ENCODE data around the gene OSTC. TPM values are rescaled to one million over a fixed set of nuclear protein-coding genes. Genes with fewer than 3 reads are reported as not detected.

Gene OSTC
- 98.8 and 106 TPM in 2 replicates for total RNA-seq

DNA sequence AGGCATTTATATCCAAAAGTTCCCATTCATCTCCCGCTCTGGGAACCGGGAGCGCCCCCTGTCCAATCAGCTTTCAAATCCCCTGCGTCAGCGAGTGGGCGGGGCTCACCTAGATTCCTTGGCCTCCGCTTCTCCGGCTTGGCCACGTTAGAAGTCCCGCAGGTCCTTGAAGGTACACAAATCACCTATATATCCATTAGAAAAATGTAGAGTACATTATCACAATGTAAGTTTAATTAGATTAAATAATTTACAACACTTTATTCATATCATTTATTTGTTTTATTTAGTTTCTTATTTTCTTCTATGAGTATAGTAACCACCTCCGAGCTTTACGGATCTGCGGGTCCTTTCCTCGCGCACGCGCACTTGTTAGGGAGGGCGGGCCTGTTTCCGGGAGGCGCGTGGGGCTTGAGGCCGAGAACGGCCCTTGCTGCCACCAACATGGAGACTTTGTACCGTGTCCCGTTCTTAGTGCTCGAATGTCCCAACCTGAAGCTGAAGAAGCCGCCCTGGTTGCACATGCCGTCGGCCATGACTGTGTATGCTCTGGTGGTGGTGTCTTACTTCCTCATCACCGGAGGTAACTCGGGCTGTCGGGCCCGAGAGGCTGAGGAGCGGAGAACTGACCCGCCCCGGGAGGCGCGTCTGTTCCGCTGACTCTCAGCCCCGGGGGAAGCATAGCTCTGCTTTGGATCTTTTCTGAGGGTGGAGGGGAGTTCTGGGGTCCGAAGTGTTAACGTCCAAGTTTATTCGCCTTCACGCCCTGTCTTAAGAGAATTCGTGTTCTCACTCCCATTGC lies at the start of gene OSTC:
Gene OSTC, plus strand, starts transcription at position 388 of the 802 bp plus-strand sequence. Its CDS starts 57 bp downstream, at position 445.
- intact Hi-C loops (cut with micrococcal nuclease), result loop anchor here (1.0 to 10.0 kb wide), 9 partner anchors 30 to 1544 kb away; partner anchors contain the start of genes CYP2U1, ELOVL6, GAR1 and HADH

DNA sequence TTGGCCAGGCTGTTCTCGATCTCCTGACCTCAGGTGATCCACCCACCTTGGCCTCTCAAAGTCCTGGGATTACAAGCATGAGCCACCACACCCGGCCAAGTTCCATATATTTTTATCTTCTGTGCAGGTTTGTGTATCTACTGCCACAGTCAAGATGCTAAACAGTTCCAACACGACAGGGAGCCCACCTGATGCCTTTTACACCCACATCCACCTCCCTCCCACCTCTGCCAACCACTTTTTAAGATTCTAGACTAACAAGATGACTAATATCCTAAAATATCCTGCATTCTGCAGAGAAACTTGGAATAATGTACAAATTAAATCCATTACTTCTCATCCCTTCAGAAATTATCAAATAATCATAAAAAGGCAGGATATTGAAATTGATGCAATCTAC lies 49.3 kb upstream of the OSTC start:
- intact Hi-C loops (cut with micrococcal nuclease), result no loop called here

DNA sequence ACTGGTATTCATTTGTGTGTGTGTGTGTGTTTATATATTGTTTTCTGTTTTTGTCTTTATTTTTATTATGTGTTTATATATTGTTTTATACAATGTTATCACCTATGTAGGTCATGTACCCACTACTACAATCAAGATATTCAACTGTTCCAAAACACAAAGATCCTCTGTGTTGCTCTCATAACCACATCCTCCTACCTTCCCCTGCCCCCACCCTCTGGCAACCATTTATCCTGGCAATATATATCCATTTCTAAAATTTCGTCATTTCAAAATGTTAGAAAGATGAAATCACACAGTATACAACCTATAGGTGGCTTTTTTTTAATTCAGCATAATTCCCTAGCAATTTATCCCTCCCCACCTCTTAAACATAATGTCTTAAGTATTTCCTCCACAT lies 48.9 kb upstream of the OSTC start:
- intact Hi-C loops (cut with micrococcal nuclease), result no loop called here

DNA sequence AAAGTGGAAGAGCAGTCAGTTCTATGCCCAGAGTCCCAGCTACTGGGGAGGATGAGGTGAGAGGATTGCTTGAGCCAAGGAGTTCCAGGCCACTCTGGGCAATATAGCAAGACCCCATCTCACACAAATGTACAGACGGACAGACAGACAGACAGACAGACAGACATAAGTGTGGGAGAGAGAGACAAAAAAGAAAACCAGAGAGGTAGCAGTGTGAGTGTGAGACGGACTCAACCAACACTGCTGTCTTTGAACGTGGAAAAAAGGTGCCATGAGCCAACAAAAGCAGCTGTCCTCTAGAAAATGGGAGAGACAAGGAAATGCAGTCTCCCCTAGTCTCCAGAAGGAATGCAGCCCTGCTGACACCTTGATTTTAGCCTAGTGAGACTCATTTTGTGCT lies 48.2 kb upstream of the OSTC start:
- intact Hi-C loops (cut with micrococcal nuclease), result no loop called here

DNA sequence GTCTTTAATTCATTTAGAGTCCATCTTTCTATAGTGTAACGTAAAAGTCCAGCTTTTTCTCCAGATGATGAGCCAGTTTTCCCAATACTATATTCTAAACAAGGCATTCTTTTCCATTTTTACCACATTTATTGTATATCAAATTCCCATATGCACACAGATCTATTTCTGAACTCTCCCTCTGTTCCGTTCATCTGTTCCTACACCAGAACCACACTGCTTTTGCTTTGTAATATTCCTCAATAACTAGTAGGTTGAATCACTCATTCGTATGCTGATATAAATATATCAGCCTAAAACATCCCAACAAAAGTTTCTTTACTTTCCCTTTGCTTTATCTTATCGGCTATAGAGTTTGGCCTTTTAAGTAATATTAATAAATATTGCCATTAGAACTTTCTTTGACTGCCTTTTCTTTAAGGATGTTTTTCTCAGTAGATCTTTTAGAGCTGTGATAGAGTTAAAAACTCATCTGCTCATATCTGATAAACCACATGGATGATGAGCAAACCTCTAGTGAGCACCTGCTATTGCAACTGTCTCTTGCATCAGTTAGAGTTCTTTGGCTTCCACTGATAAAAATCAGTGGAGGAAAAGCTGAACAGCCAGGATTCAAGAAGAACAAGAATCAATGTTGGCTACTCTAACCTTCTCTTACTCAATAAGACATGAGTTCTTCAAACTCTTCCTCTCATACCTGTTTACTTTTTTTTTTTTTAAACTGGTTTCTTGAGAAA lies 43.2 kb upstream of the OSTC start:
- intact Hi-C loops (cut with micrococcal nuclease), result no loop called here

DNA sequence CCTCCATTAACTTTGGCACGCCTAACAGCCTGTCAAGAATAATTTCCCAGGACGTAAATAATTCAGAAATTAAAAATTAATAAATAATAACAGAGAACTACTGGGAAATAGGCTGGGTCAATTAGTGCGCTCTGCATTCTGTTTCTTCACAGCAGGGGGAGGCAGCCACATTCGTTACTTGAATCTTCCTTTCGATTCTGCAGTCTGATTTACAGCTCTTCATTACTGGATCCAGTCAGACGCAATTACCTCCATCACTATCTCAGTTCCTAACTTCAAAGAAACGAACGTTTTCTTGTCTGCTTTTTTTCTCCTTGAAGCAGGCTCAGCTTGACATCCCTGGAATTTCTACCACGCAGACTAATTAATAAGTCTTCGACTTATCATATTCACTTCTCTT lies 39.0 kb upstream of the OSTC start:
- intact Hi-C loops (cut with micrococcal nuclease), result no loop called here

DNA sequence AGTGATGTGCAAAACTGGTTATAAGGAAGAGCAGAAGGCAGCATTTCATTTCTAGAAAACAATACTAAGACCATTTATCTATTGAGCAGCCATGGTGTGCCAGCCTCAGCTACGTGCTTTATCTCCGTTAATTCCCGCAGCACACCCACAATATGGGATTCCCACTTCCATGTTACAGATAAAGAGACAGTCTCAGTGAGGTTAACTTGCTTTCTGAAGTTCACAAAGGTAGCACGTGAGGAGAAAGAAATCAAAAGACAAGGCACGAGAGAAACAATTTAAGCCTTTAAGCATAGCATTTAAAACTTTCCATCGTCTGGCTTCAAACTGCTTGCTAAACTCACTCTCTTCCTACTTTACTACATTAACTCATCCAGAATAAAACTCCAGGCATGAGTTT lies 38.0 kb upstream of the OSTC start:
- intact Hi-C loops (cut with micrococcal nuclease), result no loop called here

DNA sequence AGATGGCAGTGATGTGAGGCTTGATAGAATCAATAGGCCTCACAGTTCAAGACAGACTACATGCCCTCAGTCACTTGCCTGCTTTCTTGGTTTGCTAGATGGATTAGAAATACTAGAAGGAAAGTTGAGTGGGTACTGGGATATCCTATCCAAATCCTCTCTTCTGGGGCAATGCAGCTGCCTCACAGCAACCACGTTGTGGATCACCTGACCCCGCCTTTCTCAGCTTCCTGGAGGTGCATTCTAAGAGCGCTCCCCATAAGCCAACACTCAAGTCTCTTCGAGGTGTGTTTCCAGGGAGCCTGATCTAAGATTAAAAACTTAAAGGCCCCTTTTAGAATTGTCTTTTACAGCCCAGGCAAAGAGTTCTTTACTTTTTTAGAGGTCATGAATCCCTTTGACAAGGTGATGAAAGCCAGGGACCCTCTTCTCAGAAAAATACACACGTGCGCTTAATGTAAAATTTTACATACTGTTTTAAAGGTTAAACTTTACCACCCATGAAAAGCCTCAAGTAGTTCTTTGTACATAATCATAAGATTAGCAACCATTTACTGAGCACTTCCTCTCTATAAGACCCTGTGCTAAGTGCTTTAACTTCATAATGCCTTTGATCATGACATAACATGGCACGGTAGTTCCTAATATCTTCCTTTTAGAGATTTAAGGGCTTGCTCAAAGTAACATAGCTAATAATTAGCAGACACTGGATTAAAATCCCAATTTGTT lies 30.9 kb upstream of the OSTC start:
- intact Hi-C loops (cut with micrococcal nuclease), result loop anchor here (1.0 to 10.0 kb wide), 18 partner anchors 31 to 1578 kb away; partner anchors contain the start of genes CASP6, CYP2U1, GAR1 and HADH

DNA sequence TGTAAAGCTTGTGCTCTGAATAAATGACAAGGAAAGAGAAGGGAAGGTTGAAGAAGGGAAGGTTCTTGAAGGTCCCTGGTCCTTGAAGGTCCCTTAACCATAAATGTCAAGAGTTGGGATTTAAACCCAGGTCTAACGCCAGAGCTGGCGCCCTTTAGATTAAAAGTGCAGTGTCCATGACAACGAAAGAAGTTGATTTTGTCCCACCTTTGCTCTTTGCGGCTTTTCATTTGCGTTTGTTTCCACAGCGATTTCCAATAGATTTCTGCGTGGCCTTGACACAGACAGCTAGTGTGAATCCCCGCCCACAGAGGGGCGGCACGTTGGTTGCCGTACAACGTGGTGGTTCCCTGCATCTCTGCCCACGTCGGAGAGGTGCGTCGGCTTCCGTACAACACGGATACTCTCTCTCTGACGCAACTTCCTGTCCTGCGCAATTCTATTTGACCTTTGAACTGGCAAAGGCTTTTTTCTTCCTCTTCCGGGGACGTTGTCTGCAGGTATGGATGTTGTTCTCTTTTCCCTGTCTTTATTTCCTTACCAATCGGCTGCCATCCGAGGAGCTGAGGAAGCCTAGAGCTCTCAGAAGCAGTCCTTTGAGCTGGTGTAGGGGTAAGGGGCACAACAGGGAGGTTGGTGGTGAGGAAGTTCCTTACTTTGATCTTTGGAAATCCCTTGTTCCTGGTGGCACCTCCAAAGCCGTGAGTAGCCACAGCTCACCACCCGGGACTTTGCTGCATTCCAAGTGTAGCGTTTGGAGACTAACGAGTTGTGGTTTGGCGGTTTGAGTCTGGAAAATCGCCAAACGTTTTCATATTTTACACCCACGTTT lies 30.1 kb upstream of the OSTC start, which contains the start of gene RPL34:
Gene RPL34, plus strand, starts transcription at position 476 of the 832 bp plus-strand sequence. CDS start 1,384 bp downstream, outside the sequence.
- intact Hi-C loops (cut with micrococcal nuclease), result loop anchor here (1.0 to 10.0 kb wide), 17 partner anchors 30 to 1577 kb away; partner anchors contain the start of genes CASP6, CYP2U1, HADH and OSTC

DNA sequence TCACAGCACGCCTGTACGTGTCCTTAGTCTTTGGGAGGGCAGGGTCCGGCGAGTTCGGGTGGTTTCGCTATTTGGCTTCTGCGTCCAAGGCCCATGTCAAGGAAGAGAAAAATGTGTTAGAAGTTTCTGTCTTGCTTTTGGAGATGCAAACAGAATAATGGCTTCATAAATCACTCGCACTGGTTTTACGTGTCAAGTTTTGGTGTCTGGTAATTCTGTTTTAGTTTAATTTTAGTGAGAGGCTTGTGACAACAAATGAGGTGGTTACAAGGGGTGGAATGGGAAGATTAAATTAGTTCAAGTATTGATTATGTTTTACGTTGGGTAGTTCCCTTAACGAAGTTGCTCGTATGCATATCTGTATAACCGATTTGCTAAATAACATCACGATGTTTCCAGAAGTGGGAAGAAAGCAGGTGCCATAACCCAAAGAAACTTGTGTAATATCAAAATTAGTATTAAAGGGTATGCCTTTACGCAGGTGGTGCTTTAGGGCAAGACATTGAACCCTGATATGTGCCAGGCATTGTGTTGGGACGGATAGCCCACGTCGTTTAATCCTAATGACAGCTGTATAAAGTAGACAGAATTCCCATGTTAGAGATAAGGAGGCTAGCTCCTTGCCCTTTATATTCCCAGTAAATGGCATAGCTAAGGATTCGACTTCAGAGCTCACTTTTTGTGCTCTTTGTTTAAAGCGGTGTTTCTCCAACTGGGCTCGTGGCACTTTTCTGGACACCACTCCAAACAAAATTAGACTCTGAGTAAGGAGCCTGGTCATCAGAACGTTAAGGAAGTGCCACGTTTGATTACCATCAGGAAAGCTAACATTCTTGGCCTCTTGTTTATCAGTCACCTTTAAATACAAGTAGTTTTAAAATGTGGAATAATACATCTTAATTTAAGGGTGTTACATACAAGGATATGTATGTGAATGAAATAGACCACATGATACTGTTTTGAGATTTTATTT lies 29.2 kb upstream of the OSTC start:
- intact Hi-C loops (cut with micrococcal nuclease), result loop anchor here (1.0 to 10.0 kb wide), 17 partner anchors 29 to 1576 kb away; partner anchors contain the start of genes CASP6, CYP2U1, HADH and OSTC

DNA sequence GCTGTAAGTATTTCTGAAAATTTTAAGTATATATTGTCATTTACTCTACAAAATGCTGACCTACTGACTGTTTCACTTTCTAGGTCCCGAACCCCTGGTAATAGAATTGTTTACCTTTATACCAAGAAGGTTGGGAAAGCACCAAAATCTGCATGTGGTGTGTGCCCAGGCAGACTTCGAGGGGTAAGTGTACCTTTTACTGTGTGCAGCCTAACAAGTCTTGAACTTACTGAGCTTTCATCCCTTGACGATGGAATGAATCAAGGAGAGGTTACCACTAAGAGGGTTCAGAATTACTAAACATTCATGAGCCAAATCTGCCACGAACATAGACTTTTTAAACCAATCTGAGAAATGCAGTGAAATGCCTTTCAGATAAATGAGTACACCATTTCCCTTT lies 28.4 kb upstream of the OSTC start:
- intact Hi-C loops (cut with micrococcal nuclease), result loop anchor here (5.0 to 10.0 kb wide), 3 partner anchors 265 to 1083 kb away; partner anchors contain the start of gene CASP6

DNA sequence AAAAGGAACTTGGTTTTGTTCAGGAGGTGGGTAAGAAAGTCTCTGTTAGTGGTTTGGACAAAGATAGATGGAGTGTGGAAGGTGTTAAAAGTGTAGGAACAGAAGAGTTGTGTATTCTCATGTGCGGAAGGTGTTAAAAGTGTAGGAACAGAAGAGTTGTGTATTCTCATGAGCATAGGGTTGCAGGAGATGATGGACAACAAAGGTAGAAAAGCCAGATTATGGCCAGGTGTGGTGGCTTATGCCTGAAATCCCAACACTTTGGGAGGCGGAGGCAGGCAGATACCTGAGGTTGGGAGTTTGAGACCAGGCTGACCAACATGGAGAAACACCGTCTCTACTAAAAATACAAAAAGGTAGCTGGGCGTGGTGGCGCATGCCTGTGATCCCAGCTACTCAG lies 27.6 kb upstream of the OSTC start:
- intact Hi-C loops (cut with micrococcal nuclease), result loop anchor here (5.0 to 10.0 kb wide), 3 partner anchors 266 to 1082 kb away; partner anchors contain the start of gene CASP6

DNA sequence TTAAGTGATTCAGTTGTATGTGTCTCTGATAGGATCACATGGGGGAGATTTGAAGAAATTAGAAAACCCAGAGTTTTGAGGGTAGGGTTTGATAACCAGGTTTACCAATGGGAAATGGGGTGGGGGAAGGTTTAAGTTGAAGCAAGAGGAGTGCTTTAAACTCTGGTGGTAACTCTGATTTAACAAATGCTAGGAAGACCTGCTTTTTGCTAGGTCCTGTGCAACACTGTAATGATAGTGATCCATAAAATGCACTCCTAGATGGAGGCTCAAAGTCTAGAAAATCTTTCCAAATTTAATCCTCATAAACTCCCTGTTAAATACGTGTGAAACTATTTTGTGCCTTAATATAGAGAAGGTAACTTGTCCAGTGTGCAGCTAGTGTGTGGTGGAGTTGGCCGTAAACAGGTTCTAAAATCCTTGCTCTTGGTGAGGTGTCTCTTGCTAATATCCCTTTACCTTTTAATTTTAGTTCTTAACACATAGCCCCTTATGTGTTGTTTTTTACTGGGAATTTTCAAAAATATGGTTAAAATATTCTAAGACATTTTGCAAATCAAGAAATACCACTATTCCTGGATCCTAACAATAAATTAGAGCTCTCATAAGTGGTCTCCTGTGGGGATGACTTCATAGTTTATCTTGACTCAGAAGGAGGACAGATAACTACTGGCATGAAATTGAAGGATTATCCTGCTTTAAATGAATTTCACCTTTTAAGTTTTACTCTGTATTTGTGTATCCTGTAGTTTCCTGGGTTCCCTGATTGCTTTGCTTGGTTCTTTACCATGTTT lies 25.9 kb upstream of the OSTC start:
- intact Hi-C loops (cut with micrococcal nuclease), result loop anchor here (5.0 to 10.0 kb wide), 3 partner anchors 267 to 1080 kb away; partner anchors contain the start of gene CASP6

DNA sequence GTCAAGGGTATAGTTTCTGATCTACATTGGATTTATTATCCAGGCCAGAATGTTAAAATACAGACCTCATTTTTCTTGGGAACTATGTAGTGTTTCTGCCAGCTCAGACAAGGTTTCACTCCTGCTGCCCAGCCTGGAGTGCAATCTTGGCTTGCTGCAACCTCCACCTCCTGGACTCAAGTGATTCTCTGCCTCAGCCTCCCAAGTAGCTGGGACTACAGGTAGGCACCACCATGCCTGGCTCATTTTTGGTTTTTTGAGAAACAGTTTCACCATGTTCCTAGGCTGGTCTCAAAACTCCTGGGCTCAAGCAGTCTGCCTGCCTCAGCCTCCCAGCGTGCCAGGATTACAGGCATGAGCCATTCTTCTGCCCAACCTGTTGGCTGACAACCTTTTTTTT lies 24.3 kb upstream of the OSTC start:
- intact Hi-C loops (cut with micrococcal nuclease), result loop anchor here (10.0 kb wide), 2 partner anchors 349 to 1079 kb away; partner anchors contain the start of gene CASP6

DNA sequence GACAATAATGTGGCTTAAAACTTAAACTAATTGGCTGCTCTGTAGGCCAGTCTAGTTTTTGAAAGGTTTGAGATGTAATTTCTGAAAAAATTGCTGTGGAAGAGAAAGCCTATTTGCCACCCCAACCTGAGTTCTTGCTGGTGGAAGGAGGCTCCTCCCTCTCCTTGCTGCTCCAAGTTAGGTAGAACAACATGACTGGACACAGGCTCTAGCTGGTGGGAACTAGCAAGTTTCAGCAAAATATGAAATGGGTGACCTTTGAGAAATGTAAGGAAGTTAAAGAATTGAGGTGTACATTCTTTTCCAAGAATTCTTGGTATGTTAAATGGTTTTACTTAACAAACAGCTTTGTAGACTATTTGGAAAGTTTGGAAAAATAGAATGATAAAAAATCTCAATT lies 22.0 kb upstream of the OSTC start:
- intact Hi-C loops (cut with micrococcal nuclease), result loop anchor here (10.0 kb wide), 2 partner anchors 346 to 1076 kb away; partner anchors contain the start of gene CASP6

DNA sequence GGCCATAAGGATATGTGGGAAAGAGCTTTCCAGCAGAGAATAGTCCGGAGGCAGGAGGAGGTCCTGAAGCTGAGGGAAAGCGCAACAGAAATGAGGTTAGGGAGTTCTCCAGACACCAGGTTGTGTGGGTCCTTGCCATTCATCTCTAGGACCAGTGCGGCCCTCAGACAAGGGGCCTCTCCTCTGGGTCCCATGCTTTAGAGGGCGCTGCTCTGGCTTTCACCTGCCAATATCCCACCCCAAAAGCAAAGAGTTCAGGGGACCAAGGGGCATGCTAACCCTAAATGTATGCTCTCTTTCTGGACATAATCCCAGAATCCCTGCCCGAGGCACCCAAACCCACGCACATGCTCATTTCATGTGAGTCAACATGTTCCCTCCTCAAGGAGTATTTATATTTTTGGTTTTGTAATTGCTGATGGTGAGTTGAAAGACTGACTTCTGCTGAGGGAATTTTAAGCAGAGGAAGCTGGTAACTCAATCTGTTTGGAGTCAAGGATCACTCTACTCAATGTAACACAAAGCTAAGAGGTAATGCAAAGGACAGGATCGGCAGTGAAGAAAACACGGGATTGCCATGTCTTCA lies 15.2 kb upstream of the OSTC start:
- intact Hi-C loops (cut with micrococcal nuclease), result loop anchor here (5.0 kb wide), 1 partner anchor 618 kb away; no protein-coding TSS in a partner anchor

DNA sequence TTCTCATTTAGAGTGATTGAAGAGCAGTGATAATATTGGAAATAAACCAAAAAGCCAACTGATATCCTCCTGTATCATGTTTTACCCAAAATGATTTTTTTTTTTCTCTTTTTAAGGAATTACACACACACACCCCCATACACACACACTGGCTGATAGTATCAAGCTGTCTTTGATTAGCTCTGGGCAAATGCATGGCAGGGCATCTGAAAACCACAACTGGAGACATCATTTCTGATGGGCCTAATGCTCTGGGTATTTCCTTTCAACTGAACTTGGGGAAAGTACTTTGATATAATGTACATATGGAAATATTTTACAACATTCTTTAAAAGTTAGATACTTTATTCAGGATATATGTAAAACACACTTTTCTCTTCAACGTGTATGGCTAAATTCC lies 14.2 kb upstream of the OSTC start:
- intact Hi-C loops (cut with micrococcal nuclease), result loop anchor here (5.0 kb wide), 1 partner anchor 619 kb away; no protein-coding TSS in a partner anchor

Data from T-helper 1 cell treated with Interleukin-12 subunit alpha and Interleukin-12 subunit beta and Interleukin-4 antibody, amounts not matched to agents 30 ng/mL and 1 ng/mL, for 36 hours (primary cell).